NCI-H748 (cell line): ENCODE data around the gene SCFD2.
A peak's percentile ranks its signal among the peaks of the same experiment; 100 is the strongest.
"Not testable (repeated sequence)": the region's sequence is repeated elsewhere in the genome, so short reads cannot be mapped to it uniquely, and the experiment has no call there.

Experiments used
- DNase-seq: peaks from one replicate; lab custom pipeline; 2025; ENCODE audit not compliant: unreplicated experiment; lab: John Stamatoyannopoulos, UW

SCFD2 gene

GRCh38 chr4:52996261-52997131 lies 369.4 kb downstream of the SCFD2 start:
- no peak for DNase-seq

GRCh38 chr4:52995360-52996030 lies 370.4 kb downstream of the SCFD2 start:
- DNase-seq: no peak

GRCh38 chr4:52994567-52994966 lies 371.3 kb downstream of the SCFD2 start:
- no peak for DNase-seq

GRCh38 chr4:52993771-52994170 lies 372.1 kb downstream of the SCFD2 start:
- DNase-seq: no peak

DNA sequence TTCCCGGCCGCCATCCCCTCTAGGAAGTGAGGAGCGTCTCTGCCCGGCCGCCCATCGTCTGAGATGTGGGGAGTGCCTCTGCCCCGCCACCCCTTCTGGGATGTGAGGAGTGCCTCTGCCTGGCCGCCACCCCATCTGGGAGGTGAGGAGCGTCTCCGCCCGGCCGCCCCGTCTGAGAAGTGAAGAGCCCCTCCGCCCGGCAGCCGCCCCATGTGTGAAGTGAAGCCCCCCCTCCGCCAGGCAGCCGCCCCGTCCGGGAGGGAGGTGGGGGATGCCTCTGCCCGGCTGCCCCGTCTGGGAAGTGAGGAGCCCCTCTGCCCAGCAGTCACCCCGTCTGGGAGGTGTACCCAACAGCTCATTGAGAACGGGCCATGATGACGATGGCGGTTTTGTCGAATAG lies 373.3 kb downstream of the SCFD2 start:
- DNase-seq: not testable (repeated sequence)

DNA sequence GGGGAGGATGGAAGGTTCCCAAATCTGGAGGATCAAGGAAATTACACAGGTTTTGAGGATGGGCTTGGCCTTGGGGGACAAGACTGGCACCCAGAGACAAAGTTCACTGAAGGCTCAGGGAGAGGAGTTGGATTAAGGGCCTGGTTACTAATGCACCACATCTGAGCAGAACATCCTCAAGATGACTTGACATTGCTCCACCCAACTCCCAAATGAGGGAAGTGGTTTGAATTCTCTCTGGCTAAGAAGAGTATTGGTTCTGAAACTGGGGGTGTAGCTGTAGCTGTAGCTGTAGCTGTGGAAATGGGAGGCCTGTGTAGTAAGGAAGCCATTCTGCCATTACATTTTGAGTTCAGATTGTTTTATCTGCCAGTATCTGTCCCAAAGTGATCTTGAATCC lies 374.4 kb downstream of the SCFD2 start:
- no peak for DNase-seq

- DNase-seq: no peak
Measured at GRCh38 chr4:52990706-52991105, 375.2 kb downstream of the SCFD2 start.

GRCh38 chr4:52989865-52990264 lies 376.0 kb downstream of the SCFD2 start:
- no peak for DNase-seq

DNA sequence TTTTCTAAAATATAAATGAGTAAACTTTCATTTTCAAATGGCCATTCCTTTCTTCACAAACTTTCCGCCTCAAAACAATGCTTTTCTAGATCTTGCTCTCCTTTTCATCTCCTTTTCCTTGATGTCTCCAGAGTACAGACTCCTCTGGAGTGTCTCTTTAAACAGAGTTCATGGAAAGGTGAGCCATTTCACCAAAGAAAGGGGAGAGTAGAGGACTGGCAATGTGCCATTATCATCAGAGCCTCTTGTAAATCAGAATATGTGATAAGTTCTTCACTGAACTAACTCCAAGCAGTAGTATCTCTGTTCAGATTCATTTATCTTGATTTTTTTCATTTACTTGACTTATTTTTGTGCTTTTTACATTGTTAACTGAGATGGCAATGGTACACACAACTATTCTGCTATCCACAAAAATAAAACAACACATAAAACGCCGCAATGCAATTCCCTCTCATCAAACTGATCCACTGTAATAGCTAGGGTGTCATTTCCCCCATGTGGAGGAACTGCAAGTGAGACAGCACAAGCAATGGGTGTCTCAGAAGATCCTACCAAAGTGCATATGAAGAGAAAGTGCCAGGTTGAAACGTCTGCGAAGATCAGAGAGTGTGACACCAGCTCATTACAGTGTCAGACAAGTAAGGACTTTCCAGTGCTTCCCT lies 378.3 kb downstream of the SCFD2 start:
- no peak for DNase-seq

DNA sequence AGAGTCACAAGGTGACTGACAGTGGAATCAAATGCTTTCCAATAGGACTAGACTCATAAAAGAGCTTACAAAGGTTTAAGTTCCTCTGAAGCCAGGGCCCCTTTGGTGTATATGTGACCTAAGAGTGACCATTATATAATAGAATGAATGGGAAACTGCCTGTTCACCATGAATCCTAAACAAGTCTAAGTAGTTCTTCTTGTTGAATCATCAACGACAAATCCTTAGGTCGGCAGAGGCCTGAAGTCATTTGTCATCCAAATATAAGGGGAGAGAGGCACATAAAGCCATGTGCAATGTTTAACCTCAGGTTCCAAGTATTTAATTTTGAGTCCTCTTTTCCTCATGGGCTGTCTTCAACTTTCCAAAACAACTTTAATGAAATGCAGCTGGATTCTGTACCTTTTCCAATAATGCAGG lies 381.4 kb downstream of the SCFD2 start:
- no peak for DNase-seq

DNA sequence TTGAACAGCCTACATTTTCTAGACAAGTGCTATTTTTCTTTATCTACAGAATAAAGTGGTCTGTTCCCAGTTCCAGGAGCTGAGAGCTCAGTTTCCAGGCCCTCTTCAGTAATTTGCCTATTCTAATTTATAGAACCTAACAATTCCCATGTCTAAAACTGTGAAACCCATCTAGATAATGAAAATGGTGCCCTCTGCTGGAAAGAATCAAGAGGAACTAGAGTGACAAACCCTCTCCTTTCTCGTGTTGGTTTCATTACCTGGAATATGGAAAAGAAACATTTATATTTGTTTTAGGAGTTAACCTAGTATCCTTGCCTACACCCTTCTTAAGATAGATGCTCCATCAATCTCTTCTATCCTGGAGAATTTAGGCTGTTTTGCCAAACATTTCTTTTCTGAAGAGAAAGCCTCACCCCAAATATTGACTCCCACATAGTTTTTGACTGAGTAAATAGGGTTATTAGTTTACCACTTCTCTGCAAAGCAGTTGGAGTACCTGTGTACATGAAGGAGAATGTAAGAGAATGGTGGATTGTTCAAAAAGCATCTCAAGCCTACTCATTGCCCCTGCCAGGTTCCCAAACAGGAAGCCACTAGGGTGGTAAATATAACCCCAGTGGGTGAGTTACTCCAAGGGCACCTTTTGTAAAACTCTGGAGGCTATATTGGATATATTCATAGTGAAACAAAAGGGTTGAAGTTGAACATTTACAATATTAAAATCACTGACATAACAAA lies 382.1 kb downstream of the SCFD2 start:
- DNase-seq: peak; percentile 72

GRCh38 chr4:52982946-52983340 lies 382.9 kb downstream of the SCFD2 start:
- DNase-seq: peak; percentile 64

DNA sequence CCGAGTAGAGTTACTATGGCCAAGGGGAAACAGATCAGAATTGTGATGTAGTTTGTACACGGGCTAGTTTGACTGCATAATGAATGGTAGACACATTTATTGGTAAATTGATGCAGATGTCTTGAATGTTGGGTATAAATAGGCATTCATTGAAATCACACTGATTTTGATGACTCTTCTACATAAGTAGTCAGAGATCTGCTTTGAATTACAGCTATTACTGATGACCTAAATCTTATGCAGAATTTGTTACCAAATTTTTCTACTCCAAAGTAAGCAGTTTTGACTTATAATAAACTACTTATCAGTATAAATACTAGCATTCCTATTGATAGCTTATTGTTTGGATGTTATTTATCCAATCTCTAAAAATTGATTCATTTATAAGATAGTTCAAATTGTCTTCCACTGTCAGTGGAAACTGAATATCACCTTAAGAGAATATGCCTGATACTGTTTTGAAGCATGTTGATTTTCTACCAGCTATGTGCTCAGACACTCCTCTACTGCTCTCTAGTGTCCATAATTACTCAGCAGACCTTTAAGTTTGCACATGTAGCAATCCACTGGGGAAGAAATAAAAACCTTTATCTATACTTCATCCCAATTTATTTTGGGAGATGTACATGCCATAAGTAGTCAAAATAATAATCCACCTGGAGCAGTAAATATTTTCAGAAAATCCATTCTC lies 383.5 kb downstream of the SCFD2 start:
- peak; percentile 77 for DNase-seq

- DNase-seq: peak; percentile 8
Measured at GRCh38 chr4:52979821-52980590, 385.9 kb downstream of the SCFD2 start.

- peak; percentile 3 for DNase-seq
Measured at GRCh38 chr4:52979020-52979419, 386.8 kb downstream of the SCFD2 start.

DNA sequence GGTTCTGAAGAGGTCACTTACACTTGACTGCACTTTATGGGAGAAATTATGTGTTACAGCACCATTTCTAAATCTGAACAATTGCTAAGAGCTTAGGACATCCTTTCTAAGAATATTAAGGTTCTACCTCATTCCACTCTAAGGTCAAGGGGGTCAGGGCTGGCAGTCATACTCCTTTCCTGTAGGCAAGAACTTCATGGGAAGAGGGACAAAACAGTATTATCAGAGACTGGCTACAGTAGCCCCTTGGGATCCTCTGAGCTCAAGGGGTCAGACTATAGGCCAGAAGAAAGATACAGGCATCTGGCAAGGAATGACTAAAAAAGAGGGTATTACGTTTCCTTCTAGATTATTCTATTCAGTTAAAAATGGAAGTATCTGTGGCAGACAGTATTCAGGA lies 388.6 kb downstream of the SCFD2 start:
- no peak for DNase-seq

- DNase-seq: no peak
Measured at GRCh38 chr4:52976523-52977230, 389.2 kb downstream of the SCFD2 start.

DNA sequence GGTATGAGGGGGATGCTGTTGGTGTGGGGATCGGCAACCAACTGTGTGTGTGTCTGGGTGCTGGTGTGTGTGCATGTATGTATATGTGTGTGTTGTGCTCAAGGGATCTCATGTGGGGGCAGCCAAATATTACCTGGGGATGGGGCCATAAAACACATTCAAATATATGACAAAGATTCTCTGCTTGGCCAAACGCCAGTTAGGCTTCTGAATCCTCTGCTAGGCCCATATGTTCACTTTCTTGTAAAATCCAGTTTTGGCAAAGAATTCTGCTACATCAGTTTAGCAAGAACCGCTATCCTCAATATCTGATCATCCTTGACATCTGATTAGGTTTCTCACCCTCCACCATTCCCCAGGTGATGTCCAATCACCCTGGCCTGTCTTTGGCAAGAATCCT lies 397.2 kb downstream of the SCFD2 start:
- no peak for DNase-seq

DNA sequence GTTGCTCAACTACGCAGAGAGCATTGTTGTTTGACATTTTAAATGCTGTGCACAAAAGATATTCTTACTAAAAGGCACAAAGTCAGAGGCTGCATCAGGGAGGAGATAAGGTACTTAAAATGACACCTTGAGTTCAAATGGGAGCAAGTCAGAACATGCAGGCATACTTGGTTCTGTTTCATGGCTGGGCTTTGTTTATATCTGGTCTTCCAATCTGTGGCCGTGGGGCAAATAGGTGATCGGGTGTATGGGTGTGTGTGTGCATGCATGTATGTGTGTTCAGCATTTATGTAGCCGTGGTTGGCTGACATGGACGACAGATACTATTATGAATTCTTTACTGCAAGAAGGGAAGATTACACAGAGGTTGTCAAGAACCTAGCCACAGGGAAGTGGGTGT lies 397.6 kb downstream of the SCFD2 start:
- DNase-seq: no peak
